ENCODE measurements around the gene RIMBP2. TPM values are rescaled to one million over a fixed set of nuclear protein-coding genes. Genes with fewer than 3 reads are reported as not detected.

RIMBP2 gene
- total RNA-seq, 1 experiment from 2014 or later: not detected

- Mint-ChIP-seq H3K27me3 (ENCODE audit: insufficient read depth, unreplicated experiment) (peaks cover 70% of the 10 kb centered on the region), H3K9me3 (ENCODE audit: unreplicated experiment) (no peaks in the 10 kb centered on the region), H3K4me1 (ENCODE audit: insufficient read depth, unreplicated experiment) (peaks cover 7% of the 10 kb centered on the region), H3K4me3 (ENCODE audit: unreplicated experiment) (peak overlapping the region; percentile 21), H3K27ac (ENCODE audit: low read depth, unreplicated experiment) (no peak overlapping the region), H3K36me3 (ENCODE audit: insufficient read depth, unreplicated experiment) (no peaks in the 10 kb centered on the region)
- no peak for TF ChIP-seq CTCF (IDR thresholded peaks at IDR 0.05; ENCODE audit: unreplicated experiment)
- intact Hi-C loops (cut with micrococcal nuclease): no loop called here
- BruUV-seq (replicated peaks): no TSS peak
- ChIA-PET POLR2A (no interaction called here), CTCF (interaction anchor here (0.6 to 1.1 kb wide), 2 partner anchors 10 to 34 kb away, joined by 3 to 6 read pairs; no protein-coding TSS in a partner anchor)
- DNase-seq (ENCODE audit: unreplicated experiment): no peak
These were observed 2.0 kb downstream of the RIMBP2 start for GRCh38 chr12:130714091-130714590.

GRCh38 chr12:130713581-130713991 lies 2.5 kb downstream of the RIMBP2 start:
- intact Hi-C loops (cut with micrococcal nuclease): no loop called here
- Mint-ChIP-seq H3K27ac (ENCODE audit: low read depth, unreplicated experiment) (no peak overlapping the region), H3K27me3 (ENCODE audit: insufficient read depth, unreplicated experiment) (peaks cover 70% of the 10 kb centered on the region), H3K4me3 (ENCODE audit: unreplicated experiment) (peak overlapping the region; percentile 21), H3K9me3 (ENCODE audit: unreplicated experiment) (no peaks in the 10 kb centered on the region), H3K4me1 (ENCODE audit: insufficient read depth, unreplicated experiment) (peaks cover 7% of the 10 kb centered on the region), H3K36me3 (ENCODE audit: insufficient read depth, unreplicated experiment) (no peaks in the 10 kb centered on the region)
- no TSS peak for BruUV-seq (replicated peaks)
- POLR2A ChIA-PET: no interaction called here
- DNase-seq (ENCODE audit: unreplicated experiment): no peak
- CTCF ChIA-PET: interaction anchor here (0.6 to 1.1 kb wide), 3 partner anchors 9 to 677 kb away, joined by 3 to 6 read pairs (median 3); no protein-coding TSS in a partner anchor
- TF ChIP-seq CTCF (IDR thresholded peaks at IDR 0.05; ENCODE audit: unreplicated experiment): no peak

- TF ChIP-seq CTCF (IDR thresholded peaks at IDR 0.05; ENCODE audit: unreplicated experiment): no peak
- no TSS peak for BruUV-seq (replicated peaks)
These were observed 3.6 kb downstream of the RIMBP2 start for GRCh38 chr12:130712346-130713065.

GRCh38 chr12:130711756-130712155 lies 4.3 kb downstream of the RIMBP2 start:
- peaks cover 78% of the 10 kb centered on the region for H3K27me3 Mint-ChIP-seq (ENCODE audit: insufficient read depth, unreplicated experiment)
- H3K36me3 Mint-ChIP-seq (ENCODE audit: insufficient read depth, unreplicated experiment): no peaks in the 10 kb centered on the region
- H3K4me3 Mint-ChIP-seq (ENCODE audit: unreplicated experiment): no peak overlapping the region
- no TSS peak for BruUV-seq (replicated peaks)
- H3K27ac Mint-ChIP-seq (ENCODE audit: low read depth, unreplicated experiment): no peak overlapping the region
- DNase-seq (ENCODE audit: unreplicated experiment): no peak
- no peaks in the 10 kb centered on the region for H3K9me3 Mint-ChIP-seq (ENCODE audit: unreplicated experiment)
- intact Hi-C loops (cut with micrococcal nuclease): no loop called here
- H3K4me1 Mint-ChIP-seq (ENCODE audit: insufficient read depth, unreplicated experiment): peaks cover 7% of the 10 kb centered on the region
- no peak for TF ChIP-seq CTCF (IDR thresholded peaks at IDR 0.05; ENCODE audit: unreplicated experiment)
- POLR2A ChIA-PET: no interaction called here
- CTCF ChIA-PET: interaction anchor here (1.0 kb wide), 1 partner anchor 36 kb away, joined by 4 read pairs; no protein-coding TSS in a partner anchor

More at GRCh38 chr12:130712346-130713065, 3.6 kb downstream of the RIMBP2 start:
- Mint-ChIP-seq H3K9me3 (ENCODE audit: unreplicated experiment) (no peaks in the 10 kb centered on the region), H3K4me3 (ENCODE audit: unreplicated experiment) (no peak overlapping the region), H3K4me1 (ENCODE audit: insufficient read depth, unreplicated experiment) (peaks cover 7% of the 10 kb centered on the region), H3K27me3 (ENCODE audit: insufficient read depth, unreplicated experiment) (peaks cover 72% of the 10 kb centered on the region), H3K27ac (ENCODE audit: low read depth, unreplicated experiment) (no peak overlapping the region), H3K36me3 (ENCODE audit: insufficient read depth, unreplicated experiment) (no peaks in the 10 kb centered on the region)
- DNase-seq (ENCODE audit: unreplicated experiment): no peak
- POLR2A ChIA-PET: no interaction called here
- intact Hi-C loops (cut with micrococcal nuclease): no loop called here
- CTCF ChIA-PET: interaction anchor here (0.6 to 1.0 kb wide), 2 partner anchors 35 to 676 kb away, joined by 3 to 4 read pairs; no protein-coding TSS in a partner anchor

All from MCF 10A (cell line).